Urinary bladder (tissue), 4 donors: Measurements from ENCODE around the gene PCBP1. TPM values are rescaled to one million over a fixed set of nuclear protein-coding genes. Genes with fewer than 3 reads are reported as not detected.
"Not testable (repeated sequence)": the region's sequence is repeated elsewhere in the genome, so short reads cannot be mapped to it uniquely, and the experiment has no call there.

Experiments used
- DNase-seq: peaks from one replicate; pipeline ENCODE4 v3.0.0-alpha.2; 2015; ENCODE audit errors: extremely low spot score
- H3K27ac ChIP-seq: one replicate; pipeline ENCODE4 v1.5.1; 2013; ENCODE audit warnings: low read depth, mild to moderate bottlenecking, moderate library complexity
- H3K36me3 ChIP-seq: one replicate; pipeline ENCODE4 v1.6.1; 2013; ENCODE audit warnings: mild to moderate bottlenecking, moderate library complexity; ENCODE audit not compliant: insufficient read depth
- H3K4me1 ChIP-seq: one replicate; pipeline ENCODE4 v1.6.1; 2013; ENCODE audit warnings: mild to moderate bottlenecking, moderate library complexity; ENCODE audit not compliant: insufficient read depth
- H3K4me3 ChIP-seq: one replicate; pipeline ENCODE4 v1.5.1; 2013; ENCODE audit warnings: low read depth, low read length
- WGBS: extraction: QIAGEN DNeasy Blood & Tissue Kit; methylation state at CpG from one replicate; pipeline ENCODE4 v1.1.7; 2013; 5-methylcytosine and 5-hydroxymethylcytosine counted together
- polyA plus RNA-seq: library from polyadenylated mRNA; stranded (reverse); fragments of 200-250 nt; gene quantifications from one replicate; pipeline ENCODE4 v1.2.3, GENCODE V29; 2013
- total RNA-seq: library from RNA; depleted of rRNA; stranded (reverse); fragments of >200 nt; gene quantifications from one replicate; pipeline ENCODE4 v1.2.3, GENCODE V29; 2014
- donor health status: healthy with polysubstance abuse.
- donor health status: healthy.

PCBP1 gene
- total and polyA plus RNA-seq, 2 donors, result 51.8 to 370 TPM

GRCh38 chr2:70098032-70098431 lies 10.8 kb downstream of the PCBP1 start:
- 85% methylated on average over 4 of the region's 4 CpGs for WGBS
- Histone ChIP-seq H3K36me3 (no peaks in the 10 kb centered on the region), H3K27ac (no peak overlapping the region), H3K4me3 (no peak overlapping the region), H3K4me1 (no peaks in the 10 kb centered on the region)
- no peak for DNase-seq

GRCh38 chr2:70099270-70099669 lies 12.0 kb downstream of the PCBP1 start:
- Histone ChIP-seq H3K36me3 (no peaks in the 10 kb centered on the region), H3K27ac (no peak overlapping the region), H3K4me1 (no peaks in the 10 kb centered on the region), H3K4me3 (no peak overlapping the region)
- WGBS, result 91% methylated on average over 2 of the region's 2 CpGs
- no peak for DNase-seq

- Histone ChIP-seq H3K27ac (no peak overlapping the region), H3K36me3 (no peaks in the 10 kb centered on the region), H3K4me1 (no peaks in the 10 kb centered on the region), H3K4me3 (no peak overlapping the region)
- WGBS, result 97% methylated on average over 6 of the region's 6 CpGs
- DNase-seq, result no peak
Measured at GRCh38 chr2:70101174-70101573, 13.9 kb downstream of the PCBP1 start.

GRCh38 chr2:70101686-70102085 lies 14.4 kb downstream of the PCBP1 start:
- DNase-seq, H3K4me3 ChIP-seq: not testable (repeated sequence)
- WGBS, result 94% methylated on average over 11 of the region's 11 CpGs

GRCh38 chr2:70102323-70102905 lies 15.1 kb downstream of the PCBP1 start:
- not testable (repeated sequence) for DNase-seq, H3K4me1 ChIP-seq, H3K27ac ChIP-seq, H3K36me3 ChIP-seq, H3K4me3 ChIP-seq
- 93% methylated on average over 29 of the region's 29 CpGs for WGBS

More at GRCh38 chr2:70101686-70102085, 14.4 kb downstream of the PCBP1 start:
- H3K36me3 ChIP-seq, H3K27ac ChIP-seq, H3K4me1 ChIP-seq: not testable (repeated sequence)

GRCh38 chr2:70103531-70104061 lies 16.3 kb downstream of the PCBP1 start:
- no peak overlapping the region for H3K4me3 ChIP-seq
- H3K4me1 ChIP-seq, result no peaks in the 10 kb centered on the region
- H3K27ac ChIP-seq, result no peak overlapping the region
- 91% methylated on average over 5 of the region's 5 CpGs for WGBS
- no peaks in the 10 kb centered on the region for H3K36me3 ChIP-seq
- no peak for DNase-seq

GRCh38 chr2:70104231-70105111 lies 17.2 kb downstream of the PCBP1 start:
- WGBS, result 49% methylated on average over 11 of the region's 11 CpGs
- Histone ChIP-seq H3K4me3 (no peak overlapping the region), H3K27ac (peak overlapping the region; percentile 50), H3K4me1 (no peaks in the 10 kb centered on the region), H3K36me3 (no peaks in the 10 kb centered on the region)
- peak; percentile 79 for DNase-seq

- WGBS, result 96% methylated on average over 8 of the region's 8 CpGs
- not testable (repeated sequence) for H3K4me1 ChIP-seq, H3K27ac ChIP-seq, H3K4me3 ChIP-seq, DNase-seq, H3K36me3 ChIP-seq
Measured at GRCh38 chr2:70106138-70106537, 18.9 kb downstream of the PCBP1 start.

GRCh38 chr2:70110397-70110796 lies 23.1 kb downstream of the PCBP1 start:
- not testable (repeated sequence) for H3K4me3 ChIP-seq, DNase-seq, H3K4me1 ChIP-seq, H3K27ac ChIP-seq, H3K36me3 ChIP-seq
- WGBS, result 93% methylated on average over 5 of the region's 5 CpGs

GRCh38 chr2:70111752-70112591 lies 24.7 kb downstream of the PCBP1 start:
- Histone ChIP-seq H3K4me1 (no peaks in the 10 kb centered on the region), H3K27ac (no peak overlapping the region), H3K36me3 (no peaks in the 10 kb centered on the region), H3K4me3 (no peak overlapping the region)
- DNase-seq, result no peak
- WGBS, result 79% methylated on average over 7 of the region's 7 CpGs

GRCh38 chr2:70113359-70114070 lies 26.2 kb downstream of the PCBP1 start:
- DNase-seq, result no peak
- 87% methylated on average over 4 of the region's 4 CpGs for WGBS

GRCh38 chr2:70115646-70116442 lies 28.6 kb downstream of the PCBP1 start:
- H3K27ac ChIP-seq, result no peak overlapping the region
- H3K36me3 ChIP-seq, result no peaks in the 10 kb centered on the region
- H3K4me3 ChIP-seq, result no peak overlapping the region
- WGBS, result 74% methylated on average over 8 of the region's 8 CpGs
- H3K4me1 ChIP-seq, result no peaks in the 10 kb centered on the region
- no peak for DNase-seq

More at GRCh38 chr2:70113359-70114070, 26.2 kb downstream of the PCBP1 start:
- Histone ChIP-seq H3K27ac (no peak overlapping the region), H3K4me3 (no peak overlapping the region), H3K4me1 (no peaks in the 10 kb centered on the region), H3K36me3 (no peaks in the 10 kb centered on the region)
